HG03103 (cell line): ENCODE measurements around the gene BCAS1.

Experiments used
- ATAC-seq: cut with Tn5 transposase; IDR thresholded peaks from one replicate; pipeline ENCODE4 v1.9.1; 2021; ENCODE audit warnings: low read depth; ENCODE audit not compliant: unreplicated experiment

Gene BCAS1

DNA sequence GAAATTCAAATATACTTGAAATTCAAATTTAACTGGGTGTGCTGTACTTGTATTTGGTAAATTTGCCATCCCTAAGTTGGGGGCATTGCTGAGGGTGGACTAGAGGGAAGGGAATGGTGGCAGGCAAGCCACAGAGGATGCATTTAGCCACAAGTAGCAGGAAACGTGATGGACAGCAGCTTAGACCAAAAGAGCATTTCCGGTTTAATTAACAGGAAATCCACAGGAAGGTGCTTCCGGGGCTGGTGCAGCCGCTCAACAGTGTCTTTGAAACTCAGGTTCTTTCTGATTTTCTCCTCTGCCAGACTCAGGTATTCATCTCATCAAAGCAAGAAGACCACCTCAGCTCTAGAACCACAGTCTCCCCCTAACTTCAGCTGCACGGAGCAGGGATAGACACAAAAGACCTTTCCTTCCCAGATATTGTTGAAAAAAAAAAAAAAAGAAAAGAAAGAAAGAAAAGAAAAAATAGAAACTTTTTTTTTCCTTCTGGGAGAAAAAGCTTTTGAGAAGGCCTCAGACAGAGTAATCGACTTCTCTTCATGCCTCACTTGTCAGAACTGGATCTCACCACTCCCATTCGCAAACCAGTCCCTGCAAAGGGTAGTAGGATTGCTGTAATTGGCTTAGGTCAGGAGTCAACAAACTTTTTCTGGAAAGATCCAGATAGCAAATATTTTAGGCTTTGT lies 8.0 kb upstream of the BCAS1 start:
- ATAC-seq: peak; percentile 53

- no peak for ATAC-seq
Observed at GRCh38 chr20:54076259-54076658, 5.9 kb upstream of the BCAS1 start.

- no peak for ATAC-seq
Observed at GRCh38 chr20:54075322-54075721, 4.9 kb upstream of the BCAS1 start.

- no peak for ATAC-seq
Observed at GRCh38 chr20:54074511-54074910, 4.1 kb upstream of the BCAS1 start.

- no peak for ATAC-seq
Observed at GRCh38 chr20:54073288-54073687, 2.9 kb upstream of the BCAS1 start.

GRCh38 chr20:54069501-54069971 lies 858 bp downstream of the BCAS1 start:
- no peak for ATAC-seq

- ATAC-seq: no peak
Observed at GRCh38 chr20:54068966-54069365, 1.4 kb downstream of the BCAS1 start.

DNA sequence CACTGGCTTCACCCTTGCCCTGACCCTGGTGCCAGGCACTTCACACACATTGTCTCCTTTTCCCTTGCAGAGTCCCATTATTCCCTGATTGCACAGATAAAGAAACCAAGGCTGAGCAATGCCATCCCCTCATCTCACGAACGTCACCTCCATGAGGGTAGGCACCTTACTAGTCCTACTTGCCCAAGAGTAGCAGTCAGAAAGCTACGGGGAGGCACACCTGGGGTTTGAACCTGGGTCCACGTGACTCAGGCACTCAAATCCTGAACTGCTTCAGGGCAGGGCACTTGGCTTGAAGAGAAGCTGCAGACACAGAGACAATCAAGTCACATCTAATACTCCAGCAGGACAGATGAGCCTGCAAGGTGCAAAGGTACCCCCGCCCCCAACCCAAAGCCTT lies 1.9 kb downstream of the BCAS1 start:
- ATAC-seq: no peak

GRCh38 chr20:54067606-54068174 lies 2.7 kb downstream of the BCAS1 start:
- no peak for ATAC-seq

- no peak for ATAC-seq
Observed at GRCh38 chr20:54065601-54066038, 4.8 kb downstream of the BCAS1 start.

DNA sequence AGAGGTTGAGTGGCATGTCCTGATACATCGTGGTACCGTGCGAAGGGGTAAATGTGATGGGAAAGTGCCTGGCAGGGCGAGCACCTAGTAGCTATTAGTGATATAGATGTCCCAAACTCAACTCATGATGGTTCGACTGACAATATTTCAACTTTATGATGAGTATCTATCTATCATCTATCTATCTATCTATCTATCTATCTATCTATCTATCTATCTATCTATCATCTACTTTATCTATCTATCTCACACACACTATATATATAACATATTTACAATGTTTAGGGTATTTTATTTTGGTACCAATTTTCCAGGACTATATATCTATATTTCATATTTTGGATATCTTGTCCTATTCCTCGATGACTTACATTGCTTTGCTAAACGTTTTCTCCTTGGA lies 5.5 kb downstream of the BCAS1 start:
- ATAC-seq: no peak

- no peak for ATAC-seq
Observed at GRCh38 chr20:54063992-54064676, 6.3 kb downstream of the BCAS1 start.

GRCh38 chr20:54063580-54063979 lies 6.8 kb downstream of the BCAS1 start:
- no peak for ATAC-seq

DNA sequence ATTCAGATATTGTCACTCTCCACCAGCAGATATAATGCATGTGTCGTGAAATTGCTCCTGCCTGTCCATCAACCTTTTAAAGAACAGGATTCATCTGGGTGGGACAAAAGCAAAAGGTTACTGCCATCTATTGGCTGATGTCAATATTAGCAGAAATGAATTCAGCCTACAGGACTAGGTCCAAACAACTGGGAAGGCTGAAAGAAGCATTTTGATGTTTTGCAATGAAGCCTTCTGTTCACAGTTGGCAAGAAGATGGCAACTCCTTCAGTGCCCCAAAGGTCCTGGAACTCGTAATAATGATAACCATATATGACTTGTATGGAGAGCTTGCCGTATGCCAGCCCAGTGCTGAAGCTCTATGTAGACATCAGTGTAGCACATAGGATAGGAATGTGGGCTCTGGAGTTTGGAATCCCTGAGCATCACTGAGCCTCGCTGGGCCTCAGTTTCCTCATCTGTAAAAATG lies 7.5 kb downstream of the BCAS1 start:
- peak; percentile 52 for ATAC-seq

DNA sequence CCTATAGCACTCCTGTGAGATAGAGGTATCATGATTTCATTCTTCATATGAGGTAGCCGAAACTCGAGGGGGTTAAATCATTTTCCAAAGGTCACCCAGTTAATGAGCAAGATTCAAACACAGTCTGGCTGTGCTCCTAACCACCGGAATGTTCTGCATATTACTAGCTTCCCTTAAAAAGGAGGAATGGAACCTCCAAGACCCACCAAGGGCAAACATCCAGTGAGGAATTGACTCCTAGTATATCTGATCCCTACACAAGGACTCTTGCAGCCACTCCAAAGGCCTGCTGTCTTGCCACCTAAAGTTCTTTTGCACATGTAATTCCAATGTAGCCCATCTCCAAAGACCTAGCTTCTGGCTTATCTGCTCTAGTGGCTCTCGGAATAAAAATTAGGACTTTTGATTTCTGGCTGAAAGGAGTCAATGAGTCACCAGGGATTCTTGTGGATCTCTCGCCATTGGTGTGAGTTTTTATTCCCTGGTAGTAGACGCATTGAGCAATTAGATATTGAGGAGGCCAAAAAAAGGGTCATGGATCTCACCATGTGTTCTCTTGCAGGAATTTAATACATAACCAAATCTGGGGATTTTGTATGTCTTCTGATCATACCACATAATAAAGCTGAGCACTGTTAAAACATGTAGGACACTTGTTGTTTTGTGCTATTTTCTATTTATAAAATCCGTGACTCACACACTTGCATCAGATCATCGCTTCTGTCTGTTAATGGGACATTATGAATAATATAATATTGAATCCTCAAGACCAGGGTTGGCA lies 9.1 kb downstream of the BCAS1 start:
- no peak for ATAC-seq

- ATAC-seq: no peak
Observed at GRCh38 chr20:54059691-54060364, 10.6 kb downstream of the BCAS1 start.

DNA sequence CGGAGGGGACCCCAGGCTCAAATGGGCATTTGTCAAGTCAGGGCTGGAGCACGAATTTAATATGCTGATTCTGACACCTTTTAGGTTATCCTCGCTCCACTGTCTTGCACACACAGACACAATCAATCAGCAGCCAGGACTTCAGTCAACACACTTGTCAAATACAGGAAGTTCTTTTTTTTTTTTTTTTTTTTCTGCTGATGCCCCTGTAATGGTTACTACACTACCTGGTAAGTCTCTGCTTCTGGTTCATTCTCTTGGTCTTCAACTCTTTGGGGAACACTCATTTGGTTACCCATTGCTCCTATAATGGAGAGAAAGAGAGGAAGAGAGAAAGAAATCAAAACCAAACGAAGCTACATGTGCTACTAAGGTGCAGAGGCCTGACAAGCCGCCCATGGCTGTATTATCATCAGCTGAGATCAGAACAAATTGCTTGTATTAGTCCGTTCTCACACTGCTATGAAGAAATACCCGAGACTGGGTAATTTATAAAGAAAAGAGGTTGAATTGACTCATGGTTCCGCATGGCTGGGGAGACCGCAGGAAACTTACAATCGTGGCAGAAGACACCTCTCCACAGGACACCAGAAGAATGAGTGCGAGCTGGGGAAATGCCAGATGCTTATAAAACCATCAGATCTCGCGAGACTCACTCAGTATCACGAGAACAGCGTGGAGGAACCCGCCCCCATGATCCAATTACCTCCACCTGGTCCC lies 11.8 kb downstream of the BCAS1 start:
- no peak for ATAC-seq

DNA sequence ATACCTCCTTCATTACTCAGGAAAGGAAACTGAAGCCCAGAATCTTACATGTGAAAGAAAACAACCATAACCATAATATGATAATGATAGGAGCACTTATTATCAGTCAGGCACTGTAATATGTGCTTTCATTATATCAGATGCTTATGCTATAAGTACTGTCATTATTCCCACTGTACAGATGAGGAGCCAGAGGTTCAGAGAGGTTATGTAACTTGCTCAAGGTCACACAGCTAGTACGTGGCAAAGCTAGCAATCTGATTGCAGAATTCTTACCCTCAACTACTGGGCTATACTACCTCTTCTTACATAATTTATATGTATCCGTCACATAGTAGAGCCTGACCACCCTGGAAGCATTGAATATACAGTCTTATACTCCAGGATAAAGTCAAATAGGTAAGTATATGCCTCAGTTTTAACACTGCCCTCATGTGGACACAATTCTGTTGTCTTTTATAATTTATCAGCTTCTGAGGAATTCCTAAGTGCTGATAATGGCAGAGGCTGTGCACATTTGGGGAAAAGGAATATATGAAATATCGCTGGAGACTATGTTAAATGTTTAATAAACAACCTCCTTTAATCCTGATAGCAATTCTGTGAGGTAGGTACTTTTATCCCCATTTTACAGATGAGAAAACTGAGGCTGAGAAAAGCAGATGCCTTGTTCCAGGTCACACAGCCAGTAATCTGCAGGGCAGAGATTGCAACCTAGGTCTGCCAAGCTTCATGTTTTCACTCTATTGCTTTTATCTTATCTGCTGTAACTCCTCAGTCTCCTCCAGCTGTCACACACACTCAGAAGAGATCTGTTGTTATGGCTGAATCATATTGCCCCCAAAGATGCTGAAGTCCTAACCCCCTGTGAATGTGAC lies 13.4 kb downstream of the BCAS1 start:
- ATAC-seq: no peak

GRCh38 chr20:54054516-54054915 lies 15.9 kb downstream of the BCAS1 start:
- no peak for ATAC-seq
